Lung microvascular endothelial cell (primary cell): Measurements from ENCODE around the gene DUOXA2. TPM values are rescaled to one million over a fixed set of nuclear protein-coding genes. Genes with fewer than 3 reads are reported as not detected.
"Not testable (repeated sequence)": the region's sequence is repeated elsewhere in the genome, so short reads cannot be mapped to it uniquely, and the experiment has no call there.

ENCODE experiments used
- DNase-seq, 2 donors: peaks; one replicate each; pipeline versions ENCODE4 v3.0.0 to v3.0.0-alpha.2; 2010; ENCODE audit warnings: low read depth in 2 of 2
- total RNA-seq: library from RNA; depleted of rRNA; stranded (reverse); fragments of >200 nt; gene quantifications from 2 replicates; pipeline ENCODE4 v1.2.1, GENCODE V29; 2014

Gene DUOXA2
- total RNA-seq, 1 donor from 2014 or later, result not detected

- no peak for DNase-seq
These were observed 18.5 kb upstream of the DUOXA2 start for GRCh38 chr15:45095661-45096060.

- no peak for DNase-seq
These were observed 16.7 kb upstream of the DUOXA2 start for GRCh38 chr15:45097466-45097865.

- no peak for DNase-seq
These were observed 14.5 kb upstream of the DUOXA2 start for GRCh38 chr15:45099549-45100165.

GRCh38 chr15:45100884-45101625 lies 13.1 kb upstream of the DUOXA2 start:
- no peak for DNase-seq

GRCh38 chr15:45101749-45102148 lies 12.4 kb upstream of the DUOXA2 start:
- no peak for DNase-seq

GRCh38 chr15:45102226-45102625 lies 11.9 kb upstream of the DUOXA2 start:
- DNase-seq, result no peak

- DNase-seq, result not testable (repeated sequence)
These were observed 10.0 kb upstream of the DUOXA2 start for GRCh38 chr15:45104170-45104569.

GRCh38 chr15:45105586-45105985 lies 8.5 kb upstream of the DUOXA2 start:
- DNase-seq, result no peak

- DNase-seq, result no peak
These were observed 7.9 kb upstream of the DUOXA2 start for GRCh38 chr15:45106002-45106790.

- DNase-seq, result no peak
These were observed 6.0 kb upstream of the DUOXA2 start for GRCh38 chr15:45107941-45108630.

GRCh38 chr15:45110256-45110820 lies 3.8 kb upstream of the DUOXA2 start:
- no peak for DNase-seq

GRCh38 chr15:45111390-45112142 lies 2.6 kb upstream of the DUOXA2 start:
- no peak for DNase-seq

GRCh38 chr15:45112143-45112590 lies 2.0 kb upstream of the DUOXA2 start:
- no peak for DNase-seq

GRCh38 chr15:45112591-45113379 lies 1.3 kb upstream of the DUOXA2 start:
- DNase-seq, result no peak

GRCh38 chr15:45113380-45113990 lies 641 bp upstream of the DUOXA2 start:
- no peak for DNase-seq

- DNase-seq, result no peak
These were observed 592 bp downstream of the DUOXA2 start for GRCh38 chr15:45114751-45115085.

- DNase-seq, result no peak
These were observed 1.2 kb downstream of the DUOXA2 start for GRCh38 chr15:45115312-45115820.

- DNase-seq, result no peak
These were observed 1.9 kb downstream of the DUOXA2 start for GRCh38 chr15:45116006-45116481.
